ENCODE results near the gene JUNB. TPM values are rescaled to one million over a fixed set of nuclear protein-coding genes. Genes with fewer than 3 reads are reported as not detected.

JUNB gene
- total and polyA plus RNA-seq, 10 of the 15 experiments (the other 5 are each of a cell fraction or from before 2014, with no cell fraction given), result 0.55 to 144 (median 68.3) TPM

GRCh38 chr19:12789904-12790619 lies 1.2 kb upstream of the JUNB start (continued):
- TF ChIP-seq NR2C2 (IDR thresholded peaks at IDR 0.05; ENCODE audit: borderline replicate concordance, control insufficient read depth, insufficient read length, low read depth) (no peak), EGR1 (IDR thresholded peaks at IDR 0.05; ENCODE audit: borderline replicate concordance in 1 of 2, low read depth in 2 of 2, low read length in 2 of 2) (peak in 1 of 2 experiments; percentile 18; a peak in 1 of 3 replicates), ZBTB11 (CRISPR knock-in tag; IDR thresholded peaks at IDR 0.05) (no peak), POLR2AphosphoS2 (IDR thresholded peaks at IDR 0.05; ENCODE audit: low read depth, low read length) (no peak; the same call in 1 of the 2 replicates), ZNF207 (IDR thresholded peaks at IDR 0.05; ENCODE audit: borderline replicate concordance) (peak; percentile 96; the same call in 1 of the 2 replicates), POLR2AphosphoS5 (IDR thresholded peaks at IDR 0.05; ENCODE audit: low read length) (peak; percentile 20), MTA3 (IDR thresholded peaks at IDR 0.05; ENCODE audit: borderline replicate concordance, low read length) (no peak), STAT1 (conservative IDR thresholded peaks at IDR 0.05) (peak; percentile 88; the same call in 1 of the 2 replicates), ZNF384 (IDR thresholded peaks at IDR 0.05; ENCODE audit: borderline replicate concordance, low read depth, low read length) (0 out of 2 replicates have a peak, but pooled peaks have one; percentile 18), ZNF622 (IDR thresholded peaks at IDR 0.05) (no peak), KDM1A (IDR thresholded peaks at IDR 0.05; ENCODE audit: borderline replicate concordance) (no peak), LARP7 (IDR thresholded peaks at IDR 0.05) (no peak; the same call in none of the 2 replicates), POLR2A (IDR thresholded peaks at IDR 0.05; ENCODE audit: low read depth, low read length) (no peak), NR2F1 (conservative IDR thresholded peaks at IDR 0.05) (peak; percentile 53; the same call in 1 of the 2 replicates), HDGF (IDR thresholded peaks at IDR 0.05) (peak; percentile 77), EZH2 (IDR thresholded peaks at IDR 0.05; ENCODE audit: borderline replicate concordance, control insufficient read depth, low read depth, low read length) (no peak), RFX5 (IDR thresholded peaks at IDR 0.05; ENCODE audit: low read depth, low read length) (peak; percentile 73), FOXK2 (IDR thresholded peaks at IDR 0.05) (peak; percentile 97), RB1 (IDR thresholded peaks at IDR 0.05; ENCODE audit: borderline replicate concordance) (peak; percentile 94)
- TF ChIP-seq, protein P1, sequence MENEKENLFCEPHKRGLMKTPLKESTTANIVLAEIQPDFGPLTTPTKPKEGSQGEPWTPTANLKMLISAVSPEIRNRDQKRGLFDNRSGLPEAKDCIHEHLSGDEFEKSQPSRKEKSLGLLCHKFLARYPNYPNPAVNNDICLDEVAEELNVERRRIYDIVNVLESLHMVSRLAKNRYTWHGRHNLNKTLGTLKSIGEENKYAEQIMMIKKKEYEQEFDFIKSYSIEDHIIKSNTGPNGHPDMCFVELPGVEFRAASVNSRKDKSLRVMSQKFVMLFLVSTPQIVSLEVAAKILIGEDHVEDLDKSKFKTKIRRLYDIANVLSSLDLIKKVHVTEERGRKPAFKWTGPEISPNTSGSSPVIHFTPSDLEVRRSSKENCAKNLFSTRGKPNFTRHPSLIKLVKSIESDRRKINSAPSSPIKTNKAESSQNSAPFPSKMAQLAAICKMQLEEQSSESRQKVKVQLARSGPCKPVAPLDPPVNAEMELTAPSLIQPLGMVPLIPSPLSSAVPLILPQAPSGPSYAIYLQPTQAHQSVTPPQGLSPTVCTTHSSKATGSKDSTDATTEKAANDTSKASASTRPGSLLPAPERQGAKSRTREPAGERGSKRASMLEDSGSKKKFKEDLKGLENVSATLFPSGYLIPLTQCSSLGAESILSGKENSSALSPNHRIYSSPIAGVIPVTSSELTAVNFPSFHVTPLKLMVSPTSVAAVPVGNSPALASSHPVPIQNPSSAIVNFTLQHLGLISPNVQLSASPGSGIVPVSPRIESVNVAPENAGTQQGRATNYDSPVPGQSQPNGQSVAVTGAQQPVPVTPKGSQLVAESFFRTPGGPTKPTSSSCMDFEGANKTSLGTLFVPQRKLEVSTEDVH (IDR thresholded peaks at IDR 0.05; ENCODE audit: low read depth, partially characterized antibody), result peak; percentile 70
- TF ChIP-seq, protein P2, sequence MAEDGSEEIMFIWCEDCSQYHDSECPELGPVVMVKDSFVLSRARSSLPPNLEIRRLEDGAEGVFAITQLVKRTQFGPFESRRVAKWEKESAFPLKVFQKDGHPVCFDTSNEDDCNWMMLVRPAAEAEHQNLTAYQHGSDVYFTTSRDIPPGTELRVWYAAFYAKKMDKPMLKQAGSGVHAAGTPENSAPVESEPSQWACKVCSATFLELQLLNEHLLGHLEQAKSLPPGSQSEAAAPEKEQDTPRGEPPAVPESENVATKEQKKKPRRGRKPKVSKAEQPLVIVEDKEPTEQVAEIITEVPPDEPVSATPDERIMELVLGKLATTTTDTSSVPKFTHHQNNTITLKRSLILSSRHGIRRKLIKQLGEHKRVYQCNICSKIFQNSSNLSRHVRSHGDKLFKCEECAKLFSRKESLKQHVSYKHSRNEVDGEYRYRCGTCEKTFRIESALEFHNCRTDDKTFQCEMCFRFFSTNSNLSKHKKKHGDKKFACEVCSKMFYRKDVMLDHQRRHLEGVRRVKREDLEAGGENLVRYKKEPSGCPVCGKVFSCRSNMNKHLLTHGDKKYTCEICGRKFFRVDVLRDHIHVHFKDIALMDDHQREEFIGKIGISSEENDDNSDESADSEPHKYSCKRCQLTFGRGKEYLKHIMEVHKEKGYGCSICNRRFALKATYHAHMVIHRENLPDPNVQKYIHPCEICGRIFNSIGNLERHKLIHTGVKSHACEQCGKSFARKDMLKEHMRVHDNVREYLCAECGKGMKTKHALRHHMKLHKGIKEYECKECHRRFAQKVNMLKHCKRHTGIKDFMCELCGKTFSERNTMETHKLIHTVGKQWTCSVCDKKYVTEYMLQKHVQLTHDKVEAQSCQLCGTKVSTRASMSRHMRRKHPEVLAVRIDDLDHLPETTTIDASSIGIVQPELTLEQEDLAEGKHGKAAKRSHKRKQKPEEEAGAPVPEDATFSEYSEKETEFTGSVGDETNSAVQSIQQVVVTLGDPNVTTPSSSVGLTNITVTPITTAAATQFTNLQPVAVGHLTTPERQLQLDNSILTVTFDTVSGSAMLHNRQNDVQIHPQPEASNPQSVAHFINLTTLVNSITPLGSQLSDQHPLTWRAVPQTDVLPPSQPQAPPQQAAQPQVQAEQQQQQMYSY (CRISPR knock-in tag; IDR thresholded peaks at IDR 0.05), result no peak

All from GM12878 (cell line).